Prostate gland (tissue), 2 donors: ENCODE measurements around the gene IPP.
"Not testable (repeated sequence)": the region's sequence is repeated elsewhere in the genome, so short reads cannot be mapped to it uniquely, and the experiment has no call there.

Source experiments
- POLR2A ChIP-seq: fragments of 450-650 bp; IDR thresholded peaks from one replicate; pipeline ENCODE4 v1.6.1; 2016; ENCODE audit warnings: antibody characterized with exemption, mild to moderate bottlenecking
- POLR2AphosphoS5 ChIP-seq: sonication (generic); formaldehyde crosslinking; IDR thresholded peaks from one replicate; pipeline ENCODE4 v1.6.1; 2017; ENCODE audit warnings: antibody characterized with exemption
- TF ChIP-seq, protein P1 (sequence below), 4 experiments: fragments of 200-600 bp in 2 of 4; fragments of 450-650 bp in 2 of 4; sonication (generic) in 2 of 4; IDR thresholded peaks; 1 replicate in 3 of 4; 2 replicates in 1 of 4; pipeline ENCODE4 v1.5.1; 2016 to 2019; ENCODE audit warnings: antibody characterized with exemption in 4 of 4, mild to moderate bottlenecking in 2 of 4, moderate library complexity in 2 of 4

DNA sequence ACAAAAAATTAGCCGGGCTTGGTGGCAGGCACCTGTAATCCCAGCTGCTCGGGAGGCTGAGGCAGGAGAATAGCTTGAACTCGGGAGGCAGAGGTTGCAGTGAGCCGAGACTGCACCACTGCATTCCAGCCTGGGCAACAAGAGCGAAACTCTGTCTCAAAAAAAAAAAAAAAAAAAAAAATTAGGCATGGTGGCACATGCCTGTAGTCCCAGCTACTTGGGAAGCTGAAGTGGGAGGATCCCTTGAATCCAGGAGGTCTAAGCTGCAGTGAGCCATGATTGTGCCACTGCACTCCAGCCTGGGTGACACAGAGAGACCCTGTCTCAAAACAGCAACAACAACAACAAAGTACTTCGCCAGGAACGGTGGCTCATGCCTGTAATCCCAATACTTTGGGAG, 73.9 kb downstream of the IPP start:
- TF ChIP-seq, protein P1, sequence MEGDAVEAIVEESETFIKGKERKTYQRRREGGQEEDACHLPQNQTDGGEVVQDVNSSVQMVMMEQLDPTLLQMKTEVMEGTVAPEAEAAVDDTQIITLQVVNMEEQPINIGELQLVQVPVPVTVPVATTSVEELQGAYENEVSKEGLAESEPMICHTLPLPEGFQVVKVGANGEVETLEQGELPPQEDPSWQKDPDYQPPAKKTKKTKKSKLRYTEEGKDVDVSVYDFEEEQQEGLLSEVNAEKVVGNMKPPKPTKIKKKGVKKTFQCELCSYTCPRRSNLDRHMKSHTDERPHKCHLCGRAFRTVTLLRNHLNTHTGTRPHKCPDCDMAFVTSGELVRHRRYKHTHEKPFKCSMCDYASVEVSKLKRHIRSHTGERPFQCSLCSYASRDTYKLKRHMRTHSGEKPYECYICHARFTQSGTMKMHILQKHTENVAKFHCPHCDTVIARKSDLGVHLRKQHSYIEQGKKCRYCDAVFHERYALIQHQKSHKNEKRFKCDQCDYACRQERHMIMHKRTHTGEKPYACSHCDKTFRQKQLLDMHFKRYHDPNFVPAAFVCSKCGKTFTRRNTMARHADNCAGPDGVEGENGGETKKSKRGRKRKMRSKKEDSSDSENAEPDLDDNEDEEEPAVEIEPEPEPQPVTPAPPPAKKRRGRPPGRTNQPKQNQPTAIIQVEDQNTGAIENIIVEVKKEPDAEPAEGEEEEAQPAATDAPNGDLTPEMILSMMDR (IDR thresholded peaks at IDR 0.05): not testable (repeated sequence)
- not testable (repeated sequence) for TF ChIP-seq POLR2AphosphoS5, POLR2A
